ENCODE data around the gene PTPRD. TPM values are rescaled to one million over a fixed set of nuclear protein-coding genes. Genes with fewer than 3 reads are reported as not detected.

Gene PTPRD
- total RNA-seq, 1 donor from 2014 or later, result 75.7 TPM

GRCh38 chr9:9283159-9283986, 1329.4 kb downstream of the PTPRD start:
- Histone ChIP-seq H3K4me3 (ENCODE audit: low read length in 3 of 3) (no peak overlapping the region), H3K27me3 (ENCODE audit: control insufficient read depth in 3 of 3, insufficient read depth in 3 of 3, low read length in 3 of 3) (no peaks in the 10 kb centered on the region), H3K9me3 (ENCODE audit: control insufficient read depth in 3 of 3, low read length in 3 of 3) (no peaks in the 10 kb centered on the region), H3K4me1 (ENCODE audit: control insufficient read depth in 3 of 3, insufficient read depth in 3 of 3, low read length in 3 of 3) (no peaks in the 10 kb centered on the region), H3K9ac (ENCODE audit: low read depth in 1 of 3, low read length in 3 of 3) (no peak overlapping the region), H3K36me3 (ENCODE audit: control insufficient read depth in 3 of 3, insufficient read depth in 3 of 3, low read length in 3 of 3) (no peaks in the 10 kb centered on the region), H3K27ac (ENCODE audit: low read depth, low read length) (no peak overlapping the region)

- Histone ChIP-seq H3K4me3 (ENCODE audit: low read length in 3 of 3) (no peak overlapping the region), H3K9me3 (ENCODE audit: control insufficient read depth in 3 of 3, low read length in 3 of 3) (no peaks in the 10 kb centered on the region), H3K9ac (ENCODE audit: low read depth in 1 of 3, low read length in 3 of 3) (no peak overlapping the region), H3K27me3 (ENCODE audit: control insufficient read depth in 3 of 3, insufficient read depth in 3 of 3, low read length in 3 of 3) (no peaks in the 10 kb centered on the region), H3K4me1 (ENCODE audit: control insufficient read depth in 3 of 3, insufficient read depth in 3 of 3, low read length in 3 of 3) (no peaks in the 10 kb centered on the region), H3K27ac (ENCODE audit: low read depth, low read length) (no peak overlapping the region), H3K36me3 (ENCODE audit: control insufficient read depth in 3 of 3, insufficient read depth in 3 of 3, low read length in 3 of 3) (no peaks in the 10 kb centered on the region)
Observed at GRCh38 chr9:9275601-9276000, 1337.2 kb downstream of the PTPRD start.

DNA sequence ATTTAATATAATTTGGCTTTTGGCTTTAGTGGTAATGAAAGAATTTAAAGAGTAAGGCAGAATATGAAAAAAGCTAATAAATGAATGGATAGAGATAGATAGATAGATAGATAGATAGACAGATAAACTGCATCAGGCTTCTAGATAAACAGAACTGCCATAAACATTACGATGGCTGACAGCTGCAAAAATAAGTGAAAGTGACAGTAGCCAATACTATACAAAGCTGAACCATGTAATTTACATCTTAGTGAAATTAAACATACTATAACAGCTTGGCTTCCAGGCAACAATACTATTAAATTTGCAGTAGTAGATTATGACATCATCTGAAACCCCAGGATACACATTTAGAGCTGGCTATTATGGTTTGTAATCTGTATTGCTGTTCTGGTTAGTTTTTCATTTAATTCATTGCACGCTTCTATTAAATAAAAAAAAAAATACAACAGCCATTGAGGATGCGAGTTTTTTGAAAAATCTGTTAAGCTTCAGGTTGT, 1354.8 kb downstream of the PTPRD start:
- Histone ChIP-seq H3K27me3 (ENCODE audit: control insufficient read depth in 3 of 3, insufficient read depth in 3 of 3, low read length in 3 of 3) (no peaks in the 10 kb centered on the region), H3K9me3 (ENCODE audit: control insufficient read depth in 3 of 3, low read length in 3 of 3) (no peaks in the 10 kb centered on the region), H3K36me3 (ENCODE audit: control insufficient read depth in 3 of 3, insufficient read depth in 3 of 3, low read length in 3 of 3) (no peaks in the 10 kb centered on the region), H3K27ac (ENCODE audit: low read depth, low read length) (no peak overlapping the region), H3K4me1 (ENCODE audit: control insufficient read depth in 3 of 3, insufficient read depth in 3 of 3, low read length in 3 of 3) (no peaks in the 10 kb centered on the region), H3K9ac (ENCODE audit: low read depth in 1 of 3, low read length in 3 of 3) (no peak overlapping the region), H3K4me3 (ENCODE audit: low read length in 3 of 3) (no peak overlapping the region)

DNA sequence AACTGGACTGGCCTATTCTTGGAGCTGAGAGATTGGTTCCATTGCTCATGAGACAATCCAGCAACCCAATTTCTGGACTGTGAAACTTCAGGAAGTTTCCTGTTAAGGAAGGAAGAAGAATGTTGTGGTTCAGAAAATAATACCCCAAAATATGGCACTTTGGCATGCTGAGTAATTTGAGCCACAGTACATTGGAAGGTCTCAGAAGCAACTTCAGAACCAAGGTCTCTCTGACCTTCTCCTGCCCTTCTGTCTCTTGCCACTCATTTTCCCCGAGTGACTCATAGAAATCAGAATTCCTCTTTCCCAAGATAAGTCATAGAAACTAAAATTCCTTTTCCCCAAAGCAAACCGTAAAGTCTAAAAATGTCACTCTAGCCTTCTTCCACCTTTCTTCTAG, 1366.1 kb downstream of the PTPRD start:
- Histone ChIP-seq H3K36me3 (ENCODE audit: control insufficient read depth in 3 of 3, insufficient read depth in 3 of 3, low read length in 3 of 3) (no peaks in the 10 kb centered on the region), H3K4me3 (ENCODE audit: low read length in 3 of 3) (no peak overlapping the region), H3K9me3 (ENCODE audit: control insufficient read depth in 3 of 3, low read length in 3 of 3) (no peaks in the 10 kb centered on the region), H3K4me1 (ENCODE audit: control insufficient read depth in 3 of 3, insufficient read depth in 3 of 3, low read length in 3 of 3) (no peaks in the 10 kb centered on the region), H3K27me3 (ENCODE audit: control insufficient read depth in 3 of 3, insufficient read depth in 3 of 3, low read length in 3 of 3) (no peaks in the 10 kb centered on the region), H3K27ac (ENCODE audit: low read depth, low read length) (no peak overlapping the region), H3K9ac (ENCODE audit: low read depth in 1 of 3, low read length in 3 of 3) (no peak overlapping the region)

- Histone ChIP-seq H3K9ac (ENCODE audit: low read depth in 1 of 3, low read length in 3 of 3) (no peak overlapping the region), H3K9me3 (ENCODE audit: control insufficient read depth in 3 of 3, low read length in 3 of 3) (no peaks in the 10 kb centered on the region), H3K4me3 (ENCODE audit: low read length in 3 of 3) (no peak overlapping the region), H3K4me1 (ENCODE audit: control insufficient read depth in 3 of 3, insufficient read depth in 3 of 3, low read length in 3 of 3) (no peaks in the 10 kb centered on the region), H3K36me3 (ENCODE audit: control insufficient read depth in 3 of 3, insufficient read depth in 3 of 3, low read length in 3 of 3) (no peaks in the 10 kb centered on the region), H3K27ac (ENCODE audit: low read depth, low read length) (no peak overlapping the region), H3K27me3 (ENCODE audit: control insufficient read depth in 3 of 3, insufficient read depth in 3 of 3, low read length in 3 of 3) (no peaks in the 10 kb centered on the region)
Observed at GRCh38 chr9:9231946-9232345, 1380.9 kb downstream of the PTPRD start.

GRCh38 chr9:9229269-9229668, 1383.5 kb downstream of the PTPRD start:
- Histone ChIP-seq H3K9me3 (ENCODE audit: control insufficient read depth in 3 of 3, low read length in 3 of 3) (no peaks in the 10 kb centered on the region), H3K4me1 (ENCODE audit: control insufficient read depth in 3 of 3, insufficient read depth in 3 of 3, low read length in 3 of 3) (no peaks in the 10 kb centered on the region), H3K4me3 (ENCODE audit: low read length in 3 of 3) (no peak overlapping the region), H3K36me3 (ENCODE audit: control insufficient read depth in 3 of 3, insufficient read depth in 3 of 3, low read length in 3 of 3) (no peaks in the 10 kb centered on the region), H3K27ac (ENCODE audit: low read depth, low read length) (no peak overlapping the region), H3K27me3 (ENCODE audit: control insufficient read depth in 3 of 3, insufficient read depth in 3 of 3, low read length in 3 of 3) (no peaks in the 10 kb centered on the region), H3K9ac (ENCODE audit: low read depth in 1 of 3, low read length in 3 of 3) (no peak overlapping the region)

DNA sequence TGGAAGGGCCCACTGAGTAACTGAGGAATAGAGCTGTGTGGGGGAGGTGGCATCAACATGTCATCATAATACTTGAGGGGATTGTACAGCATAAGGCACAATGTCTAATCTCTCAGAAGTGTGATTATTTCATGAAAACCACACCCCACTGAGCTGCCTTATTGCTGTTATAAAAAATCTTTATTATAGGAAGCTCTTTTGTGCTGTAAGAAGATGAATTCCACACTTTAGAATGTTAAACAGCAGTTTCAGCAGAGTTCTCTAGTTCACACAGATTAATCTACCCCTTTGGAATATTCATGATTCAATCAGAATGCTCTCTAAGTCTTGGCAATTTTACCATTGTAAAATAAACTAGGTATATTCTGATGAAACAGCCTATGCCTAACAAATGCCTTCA, 1389.6 kb downstream of the PTPRD start:
- no peaks in the 10 kb centered on the region for H3K27me3 ChIP-seq (ENCODE audit: control insufficient read depth in 3 of 3, insufficient read depth in 3 of 3, low read length in 3 of 3)
- no peak overlapping the region for H3K27ac ChIP-seq (ENCODE audit: low read depth, low read length)
- no peak overlapping the region for H3K4me3 ChIP-seq (ENCODE audit: low read length in 3 of 3)
- no peaks in the 10 kb centered on the region for H3K4me1 ChIP-seq (ENCODE audit: control insufficient read depth in 3 of 3, insufficient read depth in 3 of 3, low read length in 3 of 3)
- H3K9ac ChIP-seq (ENCODE audit: low read depth in 1 of 3, low read length in 3 of 3), result no peak overlapping the region
- H3K9me3 ChIP-seq (ENCODE audit: control insufficient read depth in 3 of 3, low read length in 3 of 3), result no peaks in the 10 kb centered on the region
- no peaks in the 10 kb centered on the region for H3K36me3 ChIP-seq (ENCODE audit: control insufficient read depth in 3 of 3, insufficient read depth in 3 of 3, low read length in 3 of 3)

DNA sequence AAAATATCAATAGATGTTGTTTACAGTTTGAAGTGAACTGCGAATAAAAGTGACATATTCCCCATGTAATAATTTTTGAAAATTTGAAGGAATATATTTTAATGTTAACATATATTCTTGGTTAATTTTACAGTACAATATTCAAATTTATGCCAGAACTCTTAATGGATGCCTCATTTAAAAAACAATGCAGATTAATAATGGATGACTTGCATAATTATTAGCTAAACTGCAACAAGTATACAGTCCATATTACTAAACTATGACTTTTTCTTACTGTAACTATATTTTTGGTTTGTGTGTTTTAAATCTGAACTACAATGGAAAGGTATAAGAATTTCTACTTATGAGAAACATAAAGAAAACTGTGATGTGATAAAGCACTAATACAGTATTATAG, 1390.1 kb downstream of the PTPRD start:
- no peaks in the 10 kb centered on the region for H3K36me3 ChIP-seq (ENCODE audit: control insufficient read depth in 3 of 3, insufficient read depth in 3 of 3, low read length in 3 of 3)
- no peaks in the 10 kb centered on the region for H3K4me1 ChIP-seq (ENCODE audit: control insufficient read depth in 3 of 3, insufficient read depth in 3 of 3, low read length in 3 of 3)
- no peaks in the 10 kb centered on the region for H3K27me3 ChIP-seq (ENCODE audit: control insufficient read depth in 3 of 3, insufficient read depth in 3 of 3, low read length in 3 of 3)
- H3K4me3 ChIP-seq (ENCODE audit: low read length in 3 of 3), result no peak overlapping the region
- H3K9ac ChIP-seq (ENCODE audit: low read depth in 1 of 3, low read length in 3 of 3), result no peak overlapping the region
- no peaks in the 10 kb centered on the region for H3K9me3 ChIP-seq (ENCODE audit: control insufficient read depth in 3 of 3, low read length in 3 of 3)
- H3K27ac ChIP-seq (ENCODE audit: low read depth, low read length), result no peak overlapping the region

DNA sequence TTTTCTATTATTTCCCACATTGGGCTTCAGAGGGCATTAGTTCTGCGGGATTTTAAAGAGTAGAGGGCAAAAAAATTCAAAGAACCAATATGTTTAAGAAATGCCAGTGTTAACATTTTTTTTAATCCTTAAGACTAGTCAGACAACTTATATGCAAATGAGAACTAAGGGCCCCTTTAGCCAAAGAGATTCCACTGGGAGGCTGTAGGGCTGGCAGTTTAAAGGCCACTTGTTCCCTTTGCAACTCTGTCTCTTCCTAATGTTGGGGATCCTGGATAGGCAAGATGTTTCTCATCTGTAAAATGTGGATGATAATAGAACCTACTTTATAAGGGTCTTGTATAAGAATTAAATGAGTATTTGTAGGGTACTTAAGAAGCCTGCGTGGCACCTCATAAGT, 1395.9 kb downstream of the PTPRD start:
- no peaks in the 10 kb centered on the region for H3K9me3 ChIP-seq (ENCODE audit: control insufficient read depth in 3 of 3, low read length in 3 of 3)
- H3K4me3 ChIP-seq (ENCODE audit: low read length in 3 of 3), result no peak overlapping the region
- H3K27me3 ChIP-seq (ENCODE audit: control insufficient read depth in 3 of 3, insufficient read depth in 3 of 3, low read length in 3 of 3), result no peaks in the 10 kb centered on the region
- H3K27ac ChIP-seq (ENCODE audit: low read depth, low read length), result no peak overlapping the region
- H3K9ac ChIP-seq (ENCODE audit: low read depth in 1 of 3, low read length in 3 of 3), result no peak overlapping the region
- H3K4me1 ChIP-seq (ENCODE audit: control insufficient read depth in 3 of 3, insufficient read depth in 3 of 3, low read length in 3 of 3), result no peaks in the 10 kb centered on the region
- no peaks in the 10 kb centered on the region for H3K36me3 ChIP-seq (ENCODE audit: control insufficient read depth in 3 of 3, insufficient read depth in 3 of 3, low read length in 3 of 3)

DNA sequence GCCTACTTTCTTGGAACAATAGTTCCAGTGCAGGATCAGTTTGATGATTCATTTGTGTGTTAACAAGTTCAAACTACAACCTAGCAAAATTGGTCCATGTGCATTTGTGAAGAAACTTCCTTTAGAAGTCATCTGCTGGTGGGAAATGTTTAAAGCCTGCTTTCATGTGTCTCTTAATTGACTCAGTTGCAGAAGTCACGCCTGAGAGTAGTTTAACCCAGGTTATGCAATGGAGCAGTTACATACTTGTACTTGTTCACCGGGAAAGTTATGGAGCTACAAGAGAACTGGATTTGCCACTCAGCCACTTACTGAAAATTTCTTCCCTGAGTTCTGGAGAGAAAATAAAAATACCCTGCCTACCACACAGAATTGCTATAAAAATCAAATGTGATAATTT, 1397.8 kb downstream of the PTPRD start:
- Histone ChIP-seq H3K4me3 (ENCODE audit: low read length in 3 of 3) (no peak overlapping the region), H3K36me3 (ENCODE audit: control insufficient read depth in 3 of 3, insufficient read depth in 3 of 3, low read length in 3 of 3) (no peaks in the 10 kb centered on the region), H3K27ac (ENCODE audit: low read depth, low read length) (no peak overlapping the region), H3K4me1 (ENCODE audit: control insufficient read depth in 3 of 3, insufficient read depth in 3 of 3, low read length in 3 of 3) (no peaks in the 10 kb centered on the region), H3K9me3 (ENCODE audit: control insufficient read depth in 3 of 3, low read length in 3 of 3) (no peaks in the 10 kb centered on the region), H3K27me3 (ENCODE audit: control insufficient read depth in 3 of 3, insufficient read depth in 3 of 3, low read length in 3 of 3) (no peaks in the 10 kb centered on the region), H3K9ac (ENCODE audit: low read depth in 1 of 3, low read length in 3 of 3) (no peak overlapping the region)
